Activated naive CD4-positive, alpha-beta T cell treated with anti-CD3 and anti-CD28 coated beads for 36 hours (primary cell): ENCODE measurements around the gene NUDT3. TPM values are rescaled to one million over a fixed set of nuclear protein-coding genes. Genes with fewer than 3 reads are reported as not detected.
"Not testable (repeated sequence)": the region's sequence is repeated elsewhere in the genome, so short reads cannot be mapped to it uniquely, and the experiment has no call there.

Source experiments
- CTCF ChIA-PET: fragments of 350-600 bp; sonication (Branson Sonifier 250); formaldehyde crosslinking; loops from one replicate; lab custom pipeline; 2021; ENCODE audit warnings: antibody characterized with exemption; lab: Charles Lee
- DNase-seq: peaks from one replicate; pipeline ENCODE4 v3.0.0-alpha.2; 2020
- H3K27ac Mint-ChIP-seq: one replicate; pipeline ENCODE4 v1.8.0; 2021; ENCODE audit warnings: mild to moderate bottlenecking, mixed read lengths
- H3K27me3 Mint-ChIP-seq: one replicate; pipeline ENCODE4 v1.8.0; 2021; ENCODE audit warnings: low read depth, mixed read lengths
- H3K36me3 Mint-ChIP-seq: one replicate; pipeline ENCODE4 v1.8.0; 2021; ENCODE audit warnings: low read depth, mixed read lengths
- H3K4me1 Mint-ChIP-seq: one replicate; pipeline ENCODE4 v1.8.0; 2021; ENCODE audit warnings: low read depth, mixed read lengths
- H3K4me3 Mint-ChIP-seq: one replicate; pipeline ENCODE4 v1.8.0; 2021; ENCODE audit warnings: mild to moderate bottlenecking, moderate library complexity, mixed read lengths
- H3K9me3 Mint-ChIP-seq: one replicate; pipeline ENCODE4 v1.8.0; 2021; ENCODE audit warnings: mixed read lengths
- intact Hi-C: fragments of 100-400 bp; cut with micrococcal nuclease; formaldehyde crosslinking; loops from one replicate; pipeline ENCODE4 v1.15.1; 2023
- total RNA-seq, 2 experiments: library from RNA; stranded (reverse); gene quantifications; one replicate each; pipeline ENCODE4 v1.2.3, GENCODE V29; 2021

NUDT3 gene
- total RNA-seq, 2 experiments from 2014 or later: 14.0 to 14.3 TPM

DNA sequence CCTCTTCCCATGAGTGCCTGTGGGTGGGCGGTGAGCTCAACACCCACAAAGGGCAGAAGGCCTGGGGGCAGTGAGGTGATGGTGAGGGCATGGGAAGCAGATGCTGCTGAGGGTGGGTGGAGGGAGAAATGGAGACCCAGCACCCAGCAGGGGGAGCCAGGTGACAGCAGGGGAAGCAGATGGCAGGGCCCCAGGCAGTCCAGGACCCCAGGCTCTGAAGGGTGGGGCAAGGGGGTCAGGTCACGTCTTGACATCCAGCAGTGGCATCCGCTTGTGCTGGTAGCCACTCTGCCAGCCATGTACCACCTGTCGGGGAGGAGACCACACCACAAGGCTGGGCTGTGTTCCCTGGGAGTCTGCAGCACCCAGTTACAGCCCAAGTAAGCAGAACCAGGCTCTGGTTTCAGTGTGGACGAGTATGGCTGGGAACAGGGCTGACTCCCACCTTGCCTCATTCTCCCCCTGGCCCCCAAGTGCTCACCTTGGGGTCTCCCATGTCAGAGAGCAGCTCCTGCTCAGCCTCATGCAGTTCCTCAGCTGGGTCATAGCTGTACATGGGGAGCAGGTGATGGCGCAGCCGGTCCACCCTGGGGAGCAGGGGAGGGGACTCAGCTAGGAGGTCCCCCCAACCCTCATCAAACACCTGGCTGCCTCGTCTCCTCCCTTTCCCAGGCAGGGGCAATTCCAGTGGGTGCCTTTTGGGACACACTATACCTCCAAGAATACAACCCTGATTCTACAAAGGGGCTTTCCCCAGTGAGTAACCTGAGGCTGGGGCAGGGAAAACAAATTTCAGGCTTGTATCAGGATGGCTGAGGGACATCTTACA is 145.7 kb downstream of the NUDT3 start:
- Mint-ChIP-seq H3K27me3 (no peaks in the 10 kb centered on the region), H3K4me1 (peaks cover 71% of the 10 kb centered on the region), H3K9me3 (no peaks in the 10 kb centered on the region), H3K27ac (no peak overlapping the region), H3K36me3 (peaks cover 36% of the 10 kb centered on the region), H3K4me3 (no peak overlapping the region)
- CTCF ChIA-PET: interaction anchor here (1.2 to 5.1 kb wide), 4 partner anchors 51 to 362 kb away, joined by 3 to 54 read pairs (median 14); partner anchors contain the start of gene NUDT3
- peak; percentile 68 for DNase-seq
- intact Hi-C loops: loop anchor here (10.0 kb wide), 1 partner anchor 1052 kb away; the partner anchor contains the start of gene COL11A2

DNA sequence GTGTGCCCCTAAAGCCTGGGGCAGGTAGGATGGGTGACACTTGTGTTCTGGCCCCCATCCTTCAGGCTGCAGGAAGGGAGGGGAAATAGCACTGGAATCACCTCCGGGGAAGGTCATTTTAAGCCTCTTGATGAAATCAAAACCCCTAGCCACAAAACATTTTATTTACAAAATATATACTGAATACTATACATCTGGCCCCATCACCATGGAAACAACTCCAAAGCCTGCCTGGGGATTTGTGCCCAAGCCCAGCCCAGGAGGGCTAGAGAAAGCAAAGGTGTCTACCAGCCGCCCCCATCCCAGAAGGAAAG is 146.3 kb downstream of the NUDT3 start:
- intact Hi-C loops: loop anchor here (10.0 kb wide), 1 partner anchor 1051 kb away; the partner anchor contains the start of gene COL11A2
- no peaks in the 10 kb centered on the region for H3K27me3 Mint-ChIP-seq
- peak overlapping the region; percentile 75 for H3K27ac Mint-ChIP-seq
- H3K9me3 Mint-ChIP-seq: no peaks in the 10 kb centered on the region
- CTCF ChIA-PET: interaction anchor here (1.2 to 5.1 kb wide), 2 partner anchors 50 to 169 kb away, joined by 3 to 54 read pairs; no protein-coding TSS in a partner anchor
- no peak for DNase-seq
- no peak overlapping the region for H3K4me3 Mint-ChIP-seq
- H3K36me3 Mint-ChIP-seq: peaks cover 42% of the 10 kb centered on the region
- peaks cover 76% of the 10 kb centered on the region for H3K4me1 Mint-ChIP-seq

- intact Hi-C loops: loop anchor here (10.0 kb wide), 1 partner anchor 1051 kb away; the partner anchor contains the start of gene COL11A2
- CTCF ChIA-PET: interaction anchor here (1.2 to 5.1 kb wide), 2 partner anchors 50 to 170 kb away, joined by 3 to 54 read pairs; no protein-coding TSS in a partner anchor
- DNase-seq, H3K4me3 Mint-ChIP-seq, H3K27me3 Mint-ChIP-seq, H3K9me3 Mint-ChIP-seq: not testable (repeated sequence)
- H3K4me1 Mint-ChIP-seq: peaks cover 81% of the 10 kb centered on the region
- peak overlapping the region; percentile 75 for H3K27ac Mint-ChIP-seq
- peaks cover 46% of the 10 kb centered on the region for H3K36me3 Mint-ChIP-seq
These were observed 146.7 kb downstream of the NUDT3 start for GRCh38 chr6:34245761-34246140.

- not testable (repeated sequence) for H3K9me3 Mint-ChIP-seq, H3K27me3 Mint-ChIP-seq, DNase-seq, H3K4me3 Mint-ChIP-seq
- peak overlapping the region; percentile 90 for H3K27ac Mint-ChIP-seq
- peaks cover 50% of the 10 kb centered on the region for H3K36me3 Mint-ChIP-seq
- H3K4me1 Mint-ChIP-seq: peaks cover 86% of the 10 kb centered on the region
- intact Hi-C loops: loop anchor here (10.0 kb wide), 1 partner anchor 1050 kb away; the partner anchor contains the start of gene COL11A2
- CTCF ChIA-PET: interaction anchor here (0.6 to 0.7 kb wide), 2 partner anchors 36 to 899 kb away, joined by 3 to 4 read pairs; no protein-coding TSS in a partner anchor
These were observed 147.3 kb downstream of the NUDT3 start for GRCh38 chr6:34245032-34245760.

DNA sequence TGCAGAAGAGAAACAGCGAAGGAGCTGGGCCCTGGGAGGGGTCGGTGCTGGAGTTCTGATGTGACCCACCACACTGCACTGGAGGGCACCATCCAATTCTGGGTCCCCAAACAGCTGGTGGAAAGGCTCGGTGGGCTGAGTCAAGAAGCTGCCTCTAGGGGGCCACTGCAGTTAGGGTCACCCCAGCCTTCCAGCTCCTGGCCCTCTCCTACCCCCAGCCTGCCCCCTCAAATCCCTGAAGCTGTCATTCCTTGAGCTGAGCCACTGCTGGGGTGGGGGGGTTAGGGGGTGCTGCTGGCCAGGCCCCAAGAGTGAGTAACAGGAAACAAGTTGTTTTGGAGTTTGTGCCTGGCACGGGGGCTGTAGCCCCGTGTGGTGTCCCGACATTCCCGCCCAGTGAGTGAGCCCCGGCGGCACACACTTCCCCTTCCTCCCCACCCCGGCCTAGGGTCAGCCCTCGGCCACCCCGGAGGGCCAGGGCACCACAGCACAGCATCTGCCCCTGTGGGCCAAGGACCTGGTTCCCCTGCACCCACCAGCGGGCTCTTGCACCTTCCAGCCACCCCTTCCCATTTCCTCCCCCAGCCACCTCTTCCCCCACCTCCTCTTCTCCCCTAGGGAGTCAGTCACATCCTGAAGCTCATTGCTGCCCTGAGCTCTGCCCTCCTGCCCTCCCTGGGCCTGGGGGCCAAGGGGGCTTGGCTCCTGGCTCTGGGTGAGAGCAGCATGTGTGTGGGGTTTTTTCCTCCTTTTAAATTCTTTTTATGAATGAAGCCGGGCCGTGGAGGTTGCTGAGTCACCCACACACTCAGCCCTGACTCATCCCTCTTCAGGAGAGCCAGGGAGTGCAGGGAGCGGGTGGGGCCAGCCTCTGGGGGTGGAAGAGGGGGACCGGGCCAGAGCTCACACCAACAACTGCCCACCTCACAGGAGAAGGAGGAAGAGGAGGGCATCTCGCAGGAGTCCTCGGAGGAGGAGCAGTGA is 148.3 kb downstream of the NUDT3 start:
- Mint-ChIP-seq H3K4me3 (peak overlapping the region; percentile 34), H3K27me3 (no peaks in the 10 kb centered on the region), H3K27ac (peak overlapping the region; percentile 90), H3K36me3 (peaks cover 57% of the 10 kb centered on the region), H3K9me3 (no peaks in the 10 kb centered on the region), H3K4me1 (peaks cover 91% of the 10 kb centered on the region)
- intact Hi-C loops: loop anchor here (10.0 kb wide), 1 partner anchor 1049 kb away; the partner anchor contains the start of gene COL11A2
- DNase-seq: peak; percentile 84
- CTCF ChIA-PET: interaction anchor here (0.6 to 1.3 kb wide), 3 partner anchors 35 to 178 kb away, joined by 3 to 8 read pairs (median 5); no protein-coding TSS in a partner anchor

- no peak for DNase-seq
- Mint-ChIP-seq H3K9me3 (no peaks in the 10 kb centered on the region), H3K36me3 (peaks cover 64% of the 10 kb centered on the region), H3K4me3 (no peak overlapping the region), H3K27ac (peak overlapping the region; percentile 90), H3K27me3 (no peaks in the 10 kb centered on the region), H3K4me1 (peaks cover 98% of the 10 kb centered on the region)
- CTCF ChIA-PET: interaction anchor here (1.3 kb wide), 1 partner anchor 80 kb away, joined by 8 read pairs; no protein-coding TSS in a partner anchor
- intact Hi-C loops: loop anchor here (10.0 kb wide), 1 partner anchor 1048 kb away; the partner anchor contains the start of gene COL11A2
These were observed 149.2 kb downstream of the NUDT3 start for GRCh38 chr6:34243131-34243771.

DNA sequence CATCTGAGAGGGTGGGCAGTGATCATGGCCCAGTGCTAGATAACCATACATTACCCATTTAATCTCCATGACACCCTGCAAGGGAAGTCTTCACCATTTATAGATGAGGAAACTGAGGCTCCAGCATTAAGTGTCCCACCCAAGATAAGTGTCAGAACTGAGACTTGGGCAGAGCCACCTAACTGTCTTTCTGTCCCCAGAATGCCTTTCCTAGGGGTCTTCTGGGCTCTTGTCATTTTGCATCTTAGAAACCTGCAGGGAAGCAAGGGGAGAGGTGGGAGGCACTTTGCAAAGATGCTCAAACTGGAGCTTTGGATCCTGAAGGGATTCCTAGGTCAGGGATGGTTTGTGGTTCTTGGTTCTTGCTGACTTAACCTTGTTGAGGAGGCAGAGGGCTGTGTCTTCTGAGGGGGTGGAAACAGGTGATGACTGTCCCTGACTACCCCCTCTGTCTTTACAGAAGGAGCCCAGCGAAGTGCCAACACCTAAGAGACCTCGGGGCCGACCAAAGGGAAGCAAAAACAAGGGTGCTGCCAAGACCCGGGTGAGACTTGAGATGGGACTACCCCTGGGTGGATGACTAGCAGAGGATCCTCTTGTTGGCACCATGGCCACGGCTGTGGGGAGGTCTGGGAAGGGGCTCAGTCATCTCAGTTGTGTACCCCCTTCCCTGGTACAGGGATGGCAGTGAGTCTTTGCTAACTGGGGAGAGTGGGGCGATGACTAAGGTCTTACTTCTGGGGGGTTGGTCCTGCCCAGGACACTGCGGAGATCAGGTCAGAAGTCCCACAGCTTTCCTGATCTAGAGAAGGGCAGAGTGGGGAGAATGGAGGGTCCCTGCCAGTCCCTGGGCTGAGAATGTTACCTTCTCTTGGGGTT is 150.0 kb downstream of the NUDT3 start:
- H3K27me3 Mint-ChIP-seq: no peaks in the 10 kb centered on the region
- peaks cover 65% of the 10 kb centered on the region for H3K36me3 Mint-ChIP-seq
- no peaks in the 10 kb centered on the region for H3K9me3 Mint-ChIP-seq
- CTCF ChIA-PET: interaction anchor here (1.1 kb wide), 1 partner anchor 47 kb away, joined by 3 read pairs; no protein-coding TSS in a partner anchor
- intact Hi-C loops: loop anchor here (10.0 kb wide), 1 partner anchor 1048 kb away; the partner anchor contains the start of gene COL11A2
- H3K4me1 Mint-ChIP-seq: peaks cover 91% of the 10 kb centered on the region
- no peak for DNase-seq
- H3K4me3 Mint-ChIP-seq: no peak overlapping the region
- H3K27ac Mint-ChIP-seq: peak overlapping the region; percentile 90

GRCh38 chr6:34241351-34242215 is 150.9 kb downstream of the NUDT3 start:
- H3K9me3 Mint-ChIP-seq: no peaks in the 10 kb centered on the region
- intact Hi-C loops: loop anchor here (10.0 kb wide), 1 partner anchor 1047 kb away; the partner anchor contains the start of gene COL11A2
- H3K27me3 Mint-ChIP-seq: no peaks in the 10 kb centered on the region
- peaks cover 82% of the 10 kb centered on the region for H3K4me1 Mint-ChIP-seq
- CTCF ChIA-PET: interaction anchor here (1.1 kb wide), 1 partner anchor 46 kb away, joined by 3 read pairs; no protein-coding TSS in a partner anchor
- peak overlapping the region; percentile 90 for H3K27ac Mint-ChIP-seq
- no peak for DNase-seq
- H3K36me3 Mint-ChIP-seq: peaks cover 65% of the 10 kb centered on the region
- no peak overlapping the region for H3K4me3 Mint-ChIP-seq
